HG03103 (cell line): ENCODE measurements around the gene BCAS3.
"Not testable (repeated sequence)": the region's sequence is repeated elsewhere in the genome, so short reads cannot be mapped to it uniquely, and the experiment has no call there.

ENCODE experiments used
- ATAC-seq: cut with Tn5 transposase; IDR thresholded peaks from one replicate; pipeline ENCODE4 v1.9.1; 2021; ENCODE audit warnings: low read depth; ENCODE audit not compliant: unreplicated experiment

BCAS3 gene

DNA sequence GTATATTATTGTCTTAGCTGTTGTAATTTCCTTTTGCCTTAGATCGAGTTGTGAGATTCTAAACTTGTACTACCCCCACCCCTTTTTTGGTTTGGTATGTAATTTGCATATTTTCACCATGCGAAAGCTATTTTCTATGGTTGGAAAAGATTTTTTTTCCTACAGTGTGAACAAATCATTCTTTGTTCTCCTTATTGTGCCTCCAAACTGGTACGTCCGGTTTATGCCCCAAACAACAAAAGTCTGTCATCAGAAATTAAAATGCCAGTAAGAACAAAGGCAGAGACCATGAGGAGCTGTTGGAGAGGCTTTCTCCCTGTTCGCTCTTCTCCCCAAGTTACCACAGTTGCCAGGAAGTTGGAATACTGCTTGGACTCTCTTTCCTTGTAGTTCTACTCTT is 66.1 kb downstream of the BCAS3 start:
- ATAC-seq, result no peak

GRCh38 chr17:60744355-60744966 is 66.8 kb downstream of the BCAS3 start:
- ATAC-seq, result no peak

DNA sequence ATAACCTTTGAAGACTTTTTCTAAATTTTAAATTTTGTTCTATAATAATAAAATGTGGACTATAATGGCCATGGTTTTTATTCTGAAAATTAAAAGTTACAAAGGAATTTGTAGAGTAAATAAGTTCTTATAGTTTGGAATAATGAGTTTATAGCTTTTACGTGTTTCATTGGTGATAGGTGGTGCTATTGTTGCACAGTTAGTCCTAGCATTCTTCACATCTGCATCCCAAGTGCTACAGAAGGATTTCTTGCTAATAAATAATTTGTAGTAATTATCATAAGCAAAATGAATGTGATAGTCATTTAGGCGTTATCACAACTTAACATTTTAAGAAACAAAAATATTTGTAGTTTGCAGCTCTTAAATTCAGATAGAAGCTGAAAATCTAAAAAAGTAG is 67.9 kb downstream of the BCAS3 start:
- ATAC-seq, result no peak

DNA sequence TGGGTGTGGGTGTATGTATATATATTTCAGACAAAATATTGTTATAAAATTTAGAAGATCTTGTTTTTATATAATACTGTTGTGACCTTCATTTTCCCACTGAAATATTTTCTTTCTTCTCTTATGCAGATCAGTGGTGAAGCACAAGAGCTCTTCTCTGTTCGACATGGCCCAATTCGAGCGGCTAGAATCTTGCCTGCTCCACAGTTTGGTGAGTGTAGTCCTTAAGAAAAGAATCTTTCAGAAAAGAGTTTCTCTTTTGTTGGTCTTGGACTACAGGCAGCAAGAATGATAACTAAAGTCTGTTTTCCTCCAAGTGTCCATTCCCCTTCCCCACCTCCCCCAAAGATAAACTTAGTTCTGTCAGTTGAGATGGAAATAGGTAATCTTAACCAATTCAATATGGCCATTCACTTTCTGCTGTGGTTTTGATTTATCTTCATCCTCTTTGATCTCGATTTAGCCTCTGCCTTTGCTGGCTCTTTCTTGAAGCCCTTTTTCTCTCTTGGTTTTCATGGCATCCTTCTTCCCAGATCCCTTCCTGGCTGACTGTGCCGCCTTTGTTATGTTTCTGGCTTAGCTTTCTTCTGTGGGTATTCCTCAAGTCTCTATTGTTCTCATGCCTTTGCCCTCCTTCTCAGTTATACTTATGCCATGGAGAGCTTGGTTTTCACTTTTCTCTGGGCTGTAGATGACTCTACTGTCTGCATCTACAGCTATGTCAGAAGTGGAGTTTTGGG is 69.6 kb downstream of the BCAS3 start:
- ATAC-seq, result no peak

DNA sequence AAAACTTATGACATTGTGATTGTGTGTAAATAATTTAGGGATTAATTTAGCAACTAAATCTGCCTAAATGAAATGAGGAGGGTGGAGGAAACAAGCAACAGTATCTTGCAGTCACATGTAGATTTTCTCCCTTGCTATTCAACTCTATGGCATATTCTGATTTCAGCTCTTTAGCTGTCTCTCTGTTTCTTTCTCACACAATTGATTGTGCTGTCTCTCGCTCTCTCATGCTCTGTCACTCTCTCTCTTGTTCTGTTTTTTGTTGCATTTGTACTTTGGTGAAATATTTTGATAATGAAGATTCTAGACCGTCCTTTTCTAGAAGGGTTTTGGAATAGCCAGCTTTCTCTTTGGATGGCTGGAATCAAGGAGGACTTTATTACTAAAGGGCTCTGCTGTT is 70.6 kb downstream of the BCAS3 start:
- no peak for ATAC-seq

DNA sequence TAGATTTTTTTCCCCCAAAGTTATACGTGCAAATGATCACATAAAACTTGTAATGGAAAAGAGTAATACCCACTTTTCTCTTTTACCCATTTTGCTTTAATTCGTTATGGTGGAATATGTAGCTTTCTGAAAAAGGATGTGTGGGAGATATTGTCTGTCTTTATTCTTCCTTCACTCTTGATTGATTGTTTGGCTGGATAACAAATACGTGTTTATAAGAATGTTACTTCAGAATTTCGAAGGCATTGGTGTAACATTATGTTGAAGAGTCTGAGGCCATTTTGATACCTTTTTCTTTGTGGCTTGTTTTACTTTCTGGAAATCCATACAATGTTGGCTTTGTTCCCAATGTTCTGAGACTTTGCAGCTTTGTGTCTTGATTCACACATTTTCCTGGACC is 71.4 kb downstream of the BCAS3 start:
- no peak for ATAC-seq

- no peak for ATAC-seq
Observed at GRCh38 chr17:60749708-60750107, 72.1 kb downstream of the BCAS3 start.

DNA sequence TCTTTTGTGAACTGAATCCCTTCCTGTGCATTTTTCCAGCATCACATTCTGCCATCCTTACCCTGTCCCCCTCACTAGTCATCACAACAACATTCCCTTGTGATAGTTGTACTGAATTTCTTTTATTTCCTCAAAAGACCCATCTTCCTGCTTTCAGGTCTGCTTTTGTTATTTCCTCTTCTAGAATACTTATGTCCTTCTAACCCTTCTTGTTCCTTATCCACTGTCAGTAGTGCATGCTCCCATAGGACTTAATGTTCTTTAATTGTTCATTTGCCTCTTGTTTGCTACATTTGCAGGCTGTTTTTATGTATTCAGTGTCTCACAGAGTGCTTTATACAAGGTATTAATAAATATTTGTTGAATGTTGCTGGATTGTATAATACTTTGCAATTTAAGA is 73.0 kb downstream of the BCAS3 start:
- no peak for ATAC-seq

GRCh38 chr17:60751884-60752283 is 74.2 kb downstream of the BCAS3 start:
- ATAC-seq, result no peak

DNA sequence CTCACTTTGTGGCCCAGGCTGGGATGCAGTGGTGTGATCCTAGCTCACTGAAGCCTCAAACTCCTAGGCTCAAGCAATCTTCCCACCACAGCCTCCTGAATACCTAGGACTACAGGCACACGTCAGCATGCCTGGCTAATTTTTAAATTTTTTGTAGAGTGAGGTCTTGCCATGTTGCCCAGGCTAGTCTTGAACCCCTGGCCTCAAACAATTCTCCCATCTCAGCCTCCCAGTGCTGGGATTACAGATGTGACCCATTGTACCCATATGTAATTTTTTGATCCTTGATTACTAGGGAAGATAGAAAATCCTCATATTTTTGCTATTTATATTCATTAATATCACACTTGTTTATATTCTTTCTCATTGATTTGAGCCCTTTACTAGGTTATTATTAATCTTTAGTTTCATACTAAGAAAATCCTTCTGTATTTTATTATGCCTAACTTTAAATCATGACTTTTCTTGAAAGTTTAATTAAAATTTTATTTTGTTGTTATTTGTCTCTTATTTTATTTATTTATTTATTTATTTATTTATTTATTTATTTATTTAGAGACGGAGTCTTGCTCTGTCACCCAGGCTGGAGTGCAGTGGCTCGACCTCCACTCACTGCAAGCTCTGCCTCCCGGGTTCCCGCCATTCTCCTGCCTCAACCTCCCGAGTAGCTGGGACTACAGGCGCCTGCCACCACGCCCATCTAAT is 75.4 kb downstream of the BCAS3 start:
- no peak for ATAC-seq

DNA sequence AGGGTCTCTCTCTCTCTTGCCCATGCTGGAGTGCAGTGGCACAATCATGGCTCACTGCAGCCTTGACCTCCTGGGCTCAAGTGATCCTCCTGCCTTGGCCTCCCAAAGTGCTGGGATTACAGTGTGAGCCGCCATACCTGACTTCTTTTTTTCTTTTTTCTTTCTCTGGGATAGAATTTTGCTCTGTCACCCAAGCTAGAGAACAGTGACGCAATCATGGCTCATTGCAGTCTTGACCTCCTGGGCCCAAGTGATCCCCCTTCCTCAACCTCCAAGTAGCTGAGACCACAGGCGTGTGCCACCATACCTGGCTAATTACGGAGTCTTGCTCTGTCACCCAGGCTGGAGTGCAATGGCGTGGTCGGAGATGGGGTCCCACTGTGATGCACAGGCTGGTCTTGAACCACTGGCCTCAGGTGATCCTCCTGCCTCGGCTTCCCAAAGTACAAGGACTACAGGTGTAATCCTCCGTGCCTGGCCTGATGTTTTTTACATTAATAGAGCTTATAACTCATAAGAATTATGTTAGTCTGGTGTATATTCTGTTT is 76.5 kb downstream of the BCAS3 start:
- no peak for ATAC-seq

GRCh38 chr17:60756798-60757197 is 79.1 kb downstream of the BCAS3 start:
- ATAC-seq, result not testable (repeated sequence)

- no peak for ATAC-seq
Observed at GRCh38 chr17:60757437-60757836, 79.8 kb downstream of the BCAS3 start.

- no peak for ATAC-seq
Observed at GRCh38 chr17:60759756-60760155, 82.1 kb downstream of the BCAS3 start.

DNA sequence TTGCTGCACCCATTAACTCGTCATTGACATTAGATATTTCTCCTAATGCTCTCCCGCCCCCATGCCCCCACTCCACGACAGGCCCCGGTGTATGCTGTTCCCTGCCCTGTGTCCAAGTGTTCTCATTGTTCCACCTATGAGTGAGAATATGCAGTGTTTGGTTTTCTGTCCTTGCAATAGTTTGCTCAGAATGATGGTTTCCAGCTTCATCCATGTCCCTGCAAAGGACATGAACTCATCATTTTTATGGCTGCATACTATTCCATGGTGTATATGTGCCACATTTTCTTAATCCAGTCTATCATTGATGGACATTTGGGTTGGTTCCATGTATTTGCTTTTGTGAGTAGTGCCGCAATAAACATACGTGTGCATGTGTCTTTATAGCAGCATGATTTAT is 83.7 kb downstream of the BCAS3 start:
- ATAC-seq, result not testable (repeated sequence)

DNA sequence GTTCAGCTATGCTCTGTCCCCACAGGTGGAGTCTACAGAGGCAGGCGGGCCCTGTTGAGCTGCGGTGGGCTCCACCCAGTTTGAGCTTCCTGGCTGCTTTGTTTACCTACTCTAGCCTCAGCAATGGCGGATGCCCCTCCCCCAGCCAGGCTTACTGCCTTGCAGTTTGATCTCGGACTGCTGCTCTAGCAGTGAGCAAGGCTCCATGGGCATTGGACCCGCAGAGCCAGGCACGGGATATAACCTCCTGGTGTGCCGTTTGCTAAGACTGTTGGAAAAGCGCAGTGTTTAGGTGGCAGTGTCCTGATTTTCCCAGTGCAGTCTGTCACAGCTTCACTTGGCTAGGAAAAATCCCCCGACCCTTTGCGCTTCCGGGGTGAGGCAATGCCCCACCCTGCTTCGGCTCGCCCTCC is 89.1 kb downstream of the BCAS3 start:
- ATAC-seq, result no peak

DNA sequence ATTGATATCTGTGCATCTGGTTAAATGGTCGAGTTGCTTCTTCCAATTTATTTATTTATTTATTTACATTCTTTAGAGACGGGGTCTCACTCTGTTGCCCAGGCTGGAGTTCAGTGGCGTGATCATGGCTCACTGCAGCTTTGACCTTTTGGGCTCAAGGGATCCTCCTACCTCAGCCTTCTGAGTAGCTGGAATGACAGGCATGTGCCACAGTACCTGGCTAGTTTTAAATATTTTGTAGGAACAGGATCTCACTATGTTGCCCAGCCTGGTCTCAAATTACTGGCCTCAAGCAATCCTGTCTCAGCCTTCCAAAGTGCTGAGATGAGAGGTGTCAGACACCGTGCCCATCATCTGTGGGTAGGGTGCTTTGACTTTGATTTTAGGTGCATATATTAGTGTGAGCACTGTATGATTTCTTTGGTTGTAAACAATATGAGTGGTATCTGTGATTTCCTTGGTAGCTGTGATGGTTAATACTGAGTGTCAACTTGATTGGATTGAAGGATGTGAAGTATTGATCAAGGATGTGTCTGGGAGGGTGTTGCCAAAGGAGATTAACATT is 90.2 kb downstream of the BCAS3 start:
- ATAC-seq, result no peak

DNA sequence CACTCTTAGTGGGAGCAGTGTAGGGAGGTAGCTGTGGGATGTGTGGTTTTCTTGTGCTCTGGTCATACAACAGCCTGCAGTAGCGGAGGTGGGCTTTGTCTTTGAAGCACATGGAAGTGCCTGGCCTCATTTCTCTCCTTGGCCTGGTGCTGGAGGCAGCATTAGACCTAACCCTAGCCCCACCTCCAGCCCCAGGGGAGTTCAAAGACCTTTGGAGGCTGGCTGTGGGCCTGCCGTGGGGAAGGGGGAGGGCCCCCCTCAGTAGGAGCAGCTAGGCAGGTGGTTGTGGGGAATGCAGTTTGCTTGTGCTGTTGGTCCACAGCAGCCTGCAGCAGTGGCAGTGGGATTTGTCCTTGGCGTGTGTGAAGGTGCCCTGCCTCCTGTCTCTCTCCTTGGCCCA is 91.7 kb downstream of the BCAS3 start:
- ATAC-seq, result no peak

GRCh38 chr17:60770946-60771422 is 93.3 kb downstream of the BCAS3 start:
- ATAC-seq, result no peak

GRCh38 chr17:60771621-60772020 is 94.0 kb downstream of the BCAS3 start:
- not testable (repeated sequence) for ATAC-seq

GRCh38 chr17:60773552-60773951 is 95.9 kb downstream of the BCAS3 start:
- no peak for ATAC-seq
